NT2/D1 (cell line): ENCODE measurements around the gene C14orf93.

ENCODE experiments used
- DNase-seq: peaks from one replicate; pipeline ENCODE4 v3.0.0-alpha.2; 2011; ENCODE audit warnings: low read depth, low spot score
- H3K27me3 ChIP-seq: 2 replicates; pipeline ENCODE4 v1.6.0; 2011; ENCODE audit warnings: mild to moderate bottlenecking; ENCODE audit not compliant: insufficient read length, insufficient read depth
- H3K36me3 ChIP-seq: 2 replicates; pipeline ENCODE4 v1.6.1; 2011; ENCODE audit warnings: mild to moderate bottlenecking, low read length, mixed read lengths; ENCODE audit not compliant: insufficient read depth, insufficient read length
- H3K4me1 ChIP-seq: 2 replicates; pipeline ENCODE4 v1.5.1; 2011; ENCODE audit not compliant: insufficient read depth, insufficient read length
- H3K4me3 ChIP-seq: 2 replicates; pipeline ENCODE4 v1.5.1; 2011; ENCODE audit warnings: low read depth; ENCODE audit not compliant: insufficient read length
- H3K9ac ChIP-seq: 2 replicates; pipeline ENCODE4 v1.6.0; 2011; ENCODE audit warnings: low read depth; ENCODE audit not compliant: insufficient read length
- H3K9me3 ChIP-seq: 2 replicates; pipeline ENCODE4 v1.5.1; 2011; ENCODE audit warnings: mild to moderate bottlenecking, low read length; ENCODE audit not compliant: insufficient read depth
- SUZ12 ChIP-seq: IDR thresholded peaks from 2 replicates; pipeline ENCODE4 v1.6.1; 2011; ENCODE audit not compliant: insufficient read length, insufficient read depth; ENCODE audit errors: extremely low read depth
- YY1 ChIP-seq: IDR thresholded peaks from 2 replicates; pipeline ENCODE4 v1.6.1; 2011; ENCODE audit not compliant: insufficient read length, insufficient read depth
- ZNF274 ChIP-seq: IDR thresholded peaks from 2 replicates; pipeline ENCODE4 v1.6.1; 2011; ENCODE audit warnings: mild to moderate bottlenecking, low read depth, low read length

The C14orf93 gene

GRCh38 chr14:22978487-22978837, 31.5 kb downstream of the C14orf93 start:
- Histone ChIP-seq H3K9ac (peak overlapping the region; percentile 65), H3K4me1 (peaks cover 29% of the 10 kb centered on the region), H3K27me3 (no peaks in the 10 kb centered on the region), H3K36me3 (peaks cover 8% of the 10 kb centered on the region), H3K9me3 (0 out of 2 replicates have a peak, but pooled peaks cover 3% of the 10 kb centered on the region), H3K4me3 (no peak overlapping the region)
- no peak for DNase-seq
- no peak for TF ChIP-seq YY1
- TF ChIP-seq SUZ12 = no peak
- no peak for TF ChIP-seq ZNF274

GRCh38 chr14:22977684-22978486, 32.1 kb downstream of the C14orf93 start:
- peak; percentile 92 for DNase-seq
- Histone ChIP-seq H3K9me3 (0 out of 2 replicates have a peak, but pooled peaks cover 3% of the 10 kb centered on the region), H3K4me3 (no peak overlapping the region), H3K27me3 (no peaks in the 10 kb centered on the region), H3K36me3 (peaks cover 8% of the 10 kb centered on the region), H3K4me1 (peaks cover 29% of the 10 kb centered on the region), H3K9ac (peak overlapping the region; percentile 65)
- TF ChIP-seq SUZ12 (no peak), ZNF274 (no peak), YY1 (no peak)

- TF ChIP-seq SUZ12 (no peak), YY1 (no peak), ZNF274 (no peak)
- Histone ChIP-seq H3K27me3 (no peaks in the 10 kb centered on the region), H3K4me3 (no peak overlapping the region), H3K36me3 (peaks cover 8% of the 10 kb centered on the region), H3K9ac (peak overlapping the region; percentile 54), H3K9me3 (0 out of 2 replicates have a peak, but pooled peaks cover 3% of the 10 kb centered on the region), H3K4me1 (peaks cover 26% of the 10 kb centered on the region)
- DNase-seq = no peak
These were observed 32.6 kb downstream of the C14orf93 start for GRCh38 chr14:22977434-22977683.

- no peak overlapping the region for H3K4me3 ChIP-seq
- DNase-seq = no peak
- H3K36me3 ChIP-seq = peaks cover 8% of the 10 kb centered on the region
- no peaks in the 10 kb centered on the region for H3K27me3 ChIP-seq
- TF ChIP-seq YY1 (no peak), SUZ12 (no peak), ZNF274 (no peak)
- H3K9me3 ChIP-seq = 0 out of 2 replicates have a peak, but pooled peaks cover 3% of the 10 kb centered on the region
- peaks cover 26% of the 10 kb centered on the region for H3K4me1 ChIP-seq
- H3K9ac ChIP-seq = peak overlapping the region; percentile 54
These were observed 33.1 kb downstream of the C14orf93 start for GRCh38 chr14:22976620-22977433.

- no peak overlapping the region for H3K9ac ChIP-seq
- H3K4me1 ChIP-seq = peaks cover 24% of the 10 kb centered on the region
- peaks cover 8% of the 10 kb centered on the region for H3K36me3 ChIP-seq
- no peak for DNase-seq
- TF ChIP-seq YY1 (no peak), ZNF274 (no peak), SUZ12 (no peak)
- H3K9me3 ChIP-seq = 0 out of 2 replicates have a peak, but pooled peaks cover 3% of the 10 kb centered on the region
- no peak overlapping the region for H3K4me3 ChIP-seq
- no peaks in the 10 kb centered on the region for H3K27me3 ChIP-seq
These were observed 35.2 kb downstream of the C14orf93 start for GRCh38 chr14:22974530-22975313.

- H3K4me1 ChIP-seq = peaks cover 21% of the 10 kb centered on the region
- no peaks in the 10 kb centered on the region for H3K27me3 ChIP-seq
- no peak overlapping the region for H3K4me3 ChIP-seq
- peak overlapping the region; percentile 17 for H3K9ac ChIP-seq
- 0 out of 2 replicates have a peak, but pooled peaks cover 3% of the 10 kb centered on the region for H3K9me3 ChIP-seq
- peaks cover 8% of the 10 kb centered on the region for H3K36me3 ChIP-seq
- no peak for DNase-seq
- no peak for TF ChIP-seq YY1
- no peak for TF ChIP-seq ZNF274
- TF ChIP-seq SUZ12 = no peak
These were observed 36.5 kb downstream of the C14orf93 start for GRCh38 chr14:22973217-22974032.
